ENCODE measurements around the gene MYH6. TPM values are rescaled to one million over a fixed set of nuclear protein-coding genes. Genes with fewer than 3 reads are reported as not detected.

MYH6 gene
- total RNA-seq, 1 experiment from 2014 or later, result not detected

- intact Hi-C loops (cut with micrococcal nuclease; ENCODE audit: unreplicated experiment) (no loop called here), in situ Hi-C loops (cut with HindIII; ENCODE audit: low pct_unique_long_range_greater_than_20kb, low sequenced_read_pairs) (no loop called here)
- CTCF ChIA-PET, result interaction anchor here (1.0 kb wide), 1 partner anchor 18 kb away, joined by 3 read pairs; no protein-coding TSS in a partner anchor
These were observed 63.6 kb downstream of the MYH6 start for GRCh38 chr14:23344481-23344880.

DNA sequence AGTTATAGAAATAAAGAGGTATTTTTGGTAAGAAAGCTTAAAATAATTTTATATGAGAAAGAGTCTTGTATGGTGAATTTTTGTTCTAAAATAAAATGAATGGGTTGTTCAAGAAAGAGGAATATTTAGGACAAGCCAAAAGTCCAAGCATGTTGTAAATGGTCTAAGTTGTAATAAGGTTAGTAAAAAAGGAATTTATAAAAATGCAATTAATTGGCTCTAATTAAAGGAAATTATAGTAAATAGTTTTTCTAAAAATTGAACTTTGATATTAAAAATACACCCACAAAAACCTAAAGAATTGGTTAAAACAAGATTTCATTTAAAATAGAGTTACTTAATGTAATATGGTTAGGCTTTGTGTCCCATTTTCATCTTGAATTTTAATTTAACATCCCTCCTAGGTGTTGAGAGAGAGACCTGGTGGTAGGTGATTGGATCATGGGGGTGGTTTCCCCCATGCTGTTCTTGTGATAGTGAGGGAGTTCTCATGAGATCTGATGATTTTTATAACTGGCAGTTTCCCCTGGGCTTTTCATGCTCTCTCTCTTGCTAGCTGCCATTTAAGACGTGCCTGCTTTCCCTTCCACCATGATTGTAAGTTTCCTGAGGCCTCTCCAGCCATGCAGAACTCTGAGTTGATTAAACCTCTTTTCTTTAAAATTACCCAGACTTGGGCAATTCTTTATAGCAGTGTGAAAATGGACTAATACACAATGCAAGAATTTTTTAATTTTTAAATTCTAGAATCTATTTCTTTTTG is 68.4 kb downstream of the MYH6 start:
- no peak for DNase-seq (ENCODE audit: low read depth, low spot score)
- Histone ChIP-seq H3K27ac (ENCODE audit: low read length) (no peak overlapping the region), H3K27me3 (ENCODE audit: control insufficient read depth, insufficient read depth, low read length) (no peaks in the 10 kb centered on the region; the same call in 1 of the 2 replicates), H3K36me3 (ENCODE audit: control insufficient read depth, insufficient read depth, low read length) (no peaks in the 10 kb centered on the region), H3K4me3 (ENCODE audit: low read depth in 2 of 2, low read length in 2 of 2) (no peak overlapping the region), H3K4me1 (ENCODE audit: control insufficient read depth, insufficient read depth, low read length) (no peaks in the 10 kb centered on the region), H3K9me3 (ENCODE audit: control insufficient read depth, insufficient read depth, low read depth, low read length) (no peaks in the 10 kb centered on the region)
- intact Hi-C loops (cut with micrococcal nuclease; ENCODE audit: unreplicated experiment) (no loop called here), in situ Hi-C loops (cut with HindIII; ENCODE audit: low pct_unique_long_range_greater_than_20kb, low sequenced_read_pairs) (no loop called here)
- no TSS peak for BruUV-seq (replicated peaks)
- ChIA-PET CTCF (no interaction called here), POLR2A (no interaction called here)
- TF ChIP-seq REST (IDR thresholded peaks at IDR 0.05; ENCODE audit: insufficient read depth in 1 of 2, low read depth in 2 of 2, low read length in 1 of 2) (no peak), TCF7L2 (IDR thresholded peaks at IDR 0.05; ENCODE audit: low read depth, low read length) (no peak), POLR2AphosphoS5 (IDR thresholded peaks at IDR 0.05; ENCODE audit: low read depth, low read length) (no peak), SIN3A (IDR thresholded peaks at IDR 0.05; ENCODE audit: borderline replicate concordance, insufficient read depth, low read depth, low read length) (no peak)
- TF ChIP-seq, protein P1, sequence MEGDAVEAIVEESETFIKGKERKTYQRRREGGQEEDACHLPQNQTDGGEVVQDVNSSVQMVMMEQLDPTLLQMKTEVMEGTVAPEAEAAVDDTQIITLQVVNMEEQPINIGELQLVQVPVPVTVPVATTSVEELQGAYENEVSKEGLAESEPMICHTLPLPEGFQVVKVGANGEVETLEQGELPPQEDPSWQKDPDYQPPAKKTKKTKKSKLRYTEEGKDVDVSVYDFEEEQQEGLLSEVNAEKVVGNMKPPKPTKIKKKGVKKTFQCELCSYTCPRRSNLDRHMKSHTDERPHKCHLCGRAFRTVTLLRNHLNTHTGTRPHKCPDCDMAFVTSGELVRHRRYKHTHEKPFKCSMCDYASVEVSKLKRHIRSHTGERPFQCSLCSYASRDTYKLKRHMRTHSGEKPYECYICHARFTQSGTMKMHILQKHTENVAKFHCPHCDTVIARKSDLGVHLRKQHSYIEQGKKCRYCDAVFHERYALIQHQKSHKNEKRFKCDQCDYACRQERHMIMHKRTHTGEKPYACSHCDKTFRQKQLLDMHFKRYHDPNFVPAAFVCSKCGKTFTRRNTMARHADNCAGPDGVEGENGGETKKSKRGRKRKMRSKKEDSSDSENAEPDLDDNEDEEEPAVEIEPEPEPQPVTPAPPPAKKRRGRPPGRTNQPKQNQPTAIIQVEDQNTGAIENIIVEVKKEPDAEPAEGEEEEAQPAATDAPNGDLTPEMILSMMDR (IDR thresholded peaks at IDR 0.05), result no peak
- ATAC-seq, result no peak

More at GRCh38 chr14:23344481-23344880, 63.6 kb downstream of the MYH6 start:
- no peaks in the 10 kb centered on the region for H3K36me3 ChIP-seq (ENCODE audit: control insufficient read depth, insufficient read depth, low read length)
- no peak overlapping the region for H3K4me3 ChIP-seq (ENCODE audit: low read depth in 2 of 2, low read length in 2 of 2)
- H3K27me3 ChIP-seq (ENCODE audit: control insufficient read depth, insufficient read depth, low read length), result no peaks in the 10 kb centered on the region; the same call in 1 of the 2 replicates
- ATAC-seq (no peak), DNase-seq (ENCODE audit: low read depth, low spot score) (no peak)
- no TSS peak for BruUV-seq (replicated peaks)
- no peaks in the 10 kb centered on the region for H3K9me3 ChIP-seq (ENCODE audit: control insufficient read depth, insufficient read depth, low read depth, low read length)
- TF ChIP-seq, protein P1 (IDR thresholded peaks at IDR 0.05), result no peak
- H3K4me1 ChIP-seq (ENCODE audit: control insufficient read depth, insufficient read depth, low read length), result no peaks in the 10 kb centered on the region
- POLR2A ChIA-PET, result no interaction called here
- H3K27ac ChIP-seq (ENCODE audit: low read length), result no peak overlapping the region
